SIG-M5 (cell line): ENCODE measurements around the gene SAMD4B.
"Not testable (repeated sequence)": the region's sequence is repeated elsewhere in the genome, so short reads cannot be mapped to it uniquely, and the experiment has no call there.

Experiments
- DNase-seq: peaks from one replicate; lab custom pipeline; 2025; lab: John Stamatoyannopoulos, UW

The SAMD4B gene

DNA sequence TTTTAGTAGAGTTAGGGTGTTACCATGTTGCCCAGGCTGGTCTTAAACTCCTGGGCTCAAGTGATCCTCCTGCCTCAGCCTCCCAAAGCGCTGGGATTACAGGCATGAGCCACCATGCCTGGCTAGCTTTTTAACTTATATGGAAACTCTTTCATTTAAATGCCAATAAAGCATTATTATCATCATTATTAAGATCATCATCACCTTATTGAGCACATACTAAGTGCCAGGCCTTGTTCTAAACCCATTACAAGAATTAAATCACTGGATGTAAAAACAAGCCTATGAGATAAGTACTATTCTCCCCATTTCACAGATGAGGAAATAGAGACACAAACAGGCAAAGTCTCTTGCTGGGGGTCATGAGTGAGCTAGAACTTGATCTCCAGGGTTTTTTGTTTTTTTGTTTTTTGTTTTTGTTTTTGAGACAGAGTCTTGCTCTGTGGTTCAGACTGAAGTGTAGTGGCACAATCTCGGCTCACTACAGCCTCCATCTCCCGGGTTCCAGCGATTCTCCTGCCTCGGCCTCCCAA lies 7.7 kb upstream of the SAMD4B start:
- DNase-seq: no peak

DNA sequence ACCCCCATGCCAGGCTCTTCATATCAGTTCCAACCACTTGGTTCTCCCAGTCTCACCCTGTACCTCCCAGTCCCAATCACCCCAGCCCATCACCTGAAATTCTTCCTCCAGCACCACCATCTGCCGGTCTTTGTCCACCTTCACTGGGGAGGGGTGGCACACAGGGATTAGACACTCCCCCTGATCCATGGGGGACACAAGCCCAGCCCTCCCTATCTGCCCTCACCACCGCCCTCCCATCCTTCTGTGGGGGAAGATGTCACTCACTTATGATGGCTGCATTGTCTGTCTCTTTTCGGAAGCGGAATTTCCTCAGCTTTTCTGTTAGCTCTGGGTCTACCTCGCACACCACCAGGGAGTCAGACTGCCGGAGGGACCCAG lies 7.1 kb upstream of the SAMD4B start:
- no peak for DNase-seq

DNA sequence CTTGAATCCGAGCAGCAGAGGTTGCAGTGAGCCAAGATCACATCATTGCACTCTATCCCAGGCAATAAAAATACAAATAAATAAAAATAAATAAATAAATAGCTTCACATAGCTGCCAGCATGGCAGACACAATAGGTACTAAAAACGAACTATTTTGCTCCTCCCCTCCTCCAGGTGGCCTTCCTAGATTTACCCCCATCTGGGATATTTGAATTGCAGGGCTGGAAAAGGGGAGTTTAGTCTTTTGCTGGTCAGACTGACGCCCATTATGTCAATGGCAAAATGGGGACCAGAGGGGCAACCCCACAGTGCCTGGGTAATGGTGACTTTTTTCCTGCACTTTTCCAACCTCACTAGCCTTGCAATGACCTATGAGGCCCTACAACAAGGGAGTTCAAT lies 5.7 kb upstream of the SAMD4B start:
- DNase-seq: no peak

DNA sequence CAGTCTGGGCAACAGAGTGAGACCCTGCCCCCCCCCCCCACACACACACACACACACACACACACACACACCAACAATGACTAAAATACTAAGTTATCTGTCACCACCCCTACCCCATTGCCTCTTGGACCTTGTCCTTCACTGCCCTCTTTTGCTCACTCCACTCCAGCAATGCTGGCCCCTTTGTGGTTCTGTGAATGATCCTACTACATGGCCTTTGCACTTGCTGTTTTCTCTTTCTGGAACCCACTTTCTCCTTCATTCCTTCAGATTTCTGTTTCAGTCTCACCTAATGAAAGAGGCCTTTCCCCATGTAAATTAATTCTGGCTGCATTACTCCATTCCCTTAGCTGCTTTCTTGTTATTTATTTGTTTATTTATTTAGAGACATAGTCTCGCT lies 2.5 kb upstream of the SAMD4B start:
- DNase-seq: no peak

DNA sequence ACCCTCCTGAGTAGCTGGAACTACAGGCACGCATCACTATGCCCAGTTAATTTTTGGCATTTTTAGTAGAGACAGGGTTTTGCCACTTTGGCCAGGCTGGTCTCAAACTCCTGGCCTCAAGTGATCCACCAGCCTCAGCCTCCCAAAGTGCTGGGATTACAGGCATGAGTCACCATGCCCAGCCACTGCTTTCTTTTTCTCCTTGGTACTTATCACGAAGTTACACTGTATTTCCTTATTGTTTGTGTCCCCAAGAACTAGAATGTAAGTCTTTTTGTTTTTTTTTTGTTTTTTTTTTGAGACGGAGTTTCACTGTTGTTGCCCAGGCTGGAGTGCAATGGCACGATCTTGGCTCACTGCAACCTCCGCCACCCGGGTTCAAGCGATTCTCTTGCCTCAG lies 2.1 kb upstream of the SAMD4B start:
- DNase-seq: not testable (repeated sequence)

DNA sequence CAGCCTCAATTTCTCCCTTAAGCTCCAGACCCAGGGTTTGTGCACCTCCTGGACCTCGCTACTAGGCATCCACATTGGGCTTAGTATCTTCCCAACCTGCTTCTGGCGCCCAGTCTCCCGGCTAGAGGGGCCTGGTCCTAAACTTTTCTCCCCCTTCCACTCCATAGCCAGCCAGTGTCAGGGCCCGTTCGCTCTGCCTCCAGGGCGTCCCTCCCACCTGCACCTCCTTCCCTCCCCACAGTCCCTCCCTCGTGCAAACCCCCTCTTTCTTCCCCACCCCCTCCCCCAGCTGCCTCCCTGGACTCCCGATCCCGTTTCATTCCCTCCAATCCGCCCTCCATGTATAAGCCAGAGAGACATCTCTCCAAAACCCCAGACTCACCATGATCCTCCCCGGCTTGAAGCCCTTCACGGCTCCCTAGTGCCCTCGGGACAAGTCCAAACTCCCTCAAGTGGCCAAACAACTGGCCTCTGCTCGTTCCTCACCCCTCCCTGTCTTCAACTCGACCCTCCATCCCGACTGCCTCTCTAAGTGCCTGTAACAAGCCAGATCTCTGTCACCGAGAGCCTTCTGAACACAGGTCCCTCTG lies 997 bp upstream of the SAMD4B start:
- DNase-seq: no peak

DNA sequence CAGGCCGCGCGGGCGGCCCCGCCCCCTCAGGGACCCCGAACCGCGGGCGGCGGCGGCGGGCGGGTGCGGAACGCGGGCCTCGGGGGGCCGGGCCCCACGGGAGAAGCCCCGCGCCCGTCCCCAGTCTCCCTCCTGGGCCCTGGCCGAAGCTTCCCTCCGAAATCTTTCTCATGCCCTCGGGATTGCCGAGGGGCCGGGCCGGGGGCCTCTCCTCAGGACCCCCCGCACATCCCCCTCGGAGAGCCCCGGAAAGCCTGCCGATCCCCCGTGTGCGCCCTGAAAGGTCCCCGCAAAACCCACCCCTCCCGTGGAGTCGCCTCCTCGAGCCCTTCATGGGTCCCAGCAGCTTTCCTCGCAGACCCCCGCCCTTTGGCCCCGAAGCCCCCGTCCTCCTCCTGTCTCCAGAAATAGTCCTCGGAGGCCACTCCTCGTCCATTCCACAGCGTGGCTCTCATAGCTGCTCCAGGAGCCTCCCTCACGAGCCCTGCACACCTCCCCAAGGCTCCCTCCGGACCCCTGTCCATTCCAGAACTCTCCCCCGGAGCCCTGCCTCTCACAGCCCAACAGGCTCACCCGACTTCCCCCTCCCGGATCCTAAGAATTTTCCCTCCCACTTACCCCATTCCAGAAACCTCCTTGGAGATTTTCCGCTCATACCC lies 555 bp downstream of the SAMD4B start:
- no peak for DNase-seq

DNA sequence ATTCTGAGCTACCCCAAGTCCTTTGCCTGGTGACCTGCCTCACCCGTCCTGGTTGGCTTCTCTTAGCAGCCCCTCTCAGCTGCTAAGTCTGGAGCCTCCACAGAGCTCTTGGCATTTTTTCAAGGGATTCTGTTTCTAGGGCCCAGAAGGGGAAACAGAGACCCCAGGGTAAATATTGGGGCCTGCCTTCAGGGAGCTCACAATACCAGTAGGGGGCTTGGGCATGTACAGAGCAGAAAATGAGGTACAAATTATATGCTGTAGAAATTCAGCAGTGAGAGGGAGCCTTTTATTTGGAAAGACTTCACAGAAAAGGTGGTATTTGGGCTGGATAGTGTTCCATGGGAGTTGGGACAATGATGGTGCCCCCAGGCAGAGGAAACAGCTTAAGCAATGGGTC lies 3.7 kb downstream of the SAMD4B start:
- DNase-seq: no peak

DNA sequence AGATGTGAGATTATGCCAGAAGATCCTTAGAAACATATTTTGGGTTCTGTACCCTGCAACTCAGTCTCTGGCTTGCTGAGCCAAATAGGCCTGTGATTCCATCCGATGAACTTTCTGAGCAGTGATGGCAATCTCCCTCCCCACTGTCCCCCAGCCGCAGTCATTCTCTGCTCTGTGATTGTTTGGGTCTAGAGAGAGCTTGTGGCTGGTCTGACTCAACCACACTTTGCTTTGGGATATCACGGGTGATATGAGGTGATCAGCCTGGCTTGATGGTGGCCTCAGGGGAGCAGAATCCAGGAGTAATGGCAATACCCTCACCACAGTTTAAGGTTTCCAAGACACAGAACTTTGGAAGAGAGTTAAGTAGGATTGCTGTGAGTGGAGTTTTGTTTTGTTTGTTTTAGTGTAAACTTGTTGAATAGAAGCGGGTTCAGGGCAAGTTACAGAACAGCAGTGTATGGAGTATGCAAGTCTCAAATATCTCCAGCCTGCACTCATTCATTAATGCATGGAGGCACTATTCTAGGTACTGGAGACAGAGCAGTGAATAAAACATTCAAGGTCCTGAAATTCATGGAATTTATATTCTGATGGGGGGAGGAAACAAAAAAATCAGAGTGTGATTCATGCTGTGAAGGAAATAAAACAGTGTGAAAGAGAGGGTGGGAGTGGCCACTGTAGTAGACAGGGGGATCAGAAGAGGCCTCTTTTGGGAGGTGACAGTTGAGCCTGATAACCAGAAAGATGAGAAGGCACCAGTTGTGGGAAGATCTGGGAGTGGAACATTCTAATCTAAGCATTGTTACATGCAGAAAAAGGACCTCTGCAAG lies 5.3 kb downstream of the SAMD4B start:
- no peak for DNase-seq

DNA sequence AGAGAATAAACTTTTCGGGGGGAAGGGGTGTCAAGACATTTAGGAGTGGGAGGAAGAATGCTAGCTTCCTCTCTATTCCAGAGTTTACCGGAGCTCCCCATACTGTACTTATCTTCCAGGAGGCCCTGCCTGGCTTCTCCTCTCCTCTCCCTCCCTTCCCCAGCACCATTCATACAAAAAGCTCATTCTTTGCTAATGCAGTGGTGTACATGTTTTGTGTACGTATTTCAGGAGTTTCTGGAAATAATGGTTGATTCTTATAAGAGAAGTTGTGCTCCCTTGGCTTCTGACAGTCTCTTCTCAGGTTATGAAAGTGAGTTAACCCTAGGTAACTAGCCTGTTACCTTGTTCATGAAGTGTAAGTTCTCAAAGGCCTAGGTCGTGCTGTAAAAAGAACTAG lies 7.1 kb downstream of the SAMD4B start:
- no peak for DNase-seq

DNA sequence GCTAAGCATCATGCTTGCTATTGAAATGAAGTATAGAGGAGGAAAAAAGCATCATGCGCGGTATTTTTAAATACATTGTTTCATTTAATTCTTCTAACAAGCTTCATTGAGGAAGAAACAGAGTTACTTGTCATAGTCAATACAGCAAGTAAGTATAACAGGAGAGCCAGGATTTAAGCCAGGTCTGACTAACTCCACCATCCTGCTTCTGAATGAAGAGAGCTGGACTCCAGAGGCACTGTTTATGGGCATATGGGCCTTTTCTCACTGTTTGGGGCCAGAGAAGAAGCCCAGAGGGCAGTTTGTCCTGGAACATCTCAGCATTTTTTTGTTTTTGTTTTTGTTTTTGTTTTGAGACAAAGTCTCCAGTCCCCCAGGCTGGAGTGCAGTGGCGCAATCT lies 7.9 kb downstream of the SAMD4B start:
- DNase-seq: no peak

DNA sequence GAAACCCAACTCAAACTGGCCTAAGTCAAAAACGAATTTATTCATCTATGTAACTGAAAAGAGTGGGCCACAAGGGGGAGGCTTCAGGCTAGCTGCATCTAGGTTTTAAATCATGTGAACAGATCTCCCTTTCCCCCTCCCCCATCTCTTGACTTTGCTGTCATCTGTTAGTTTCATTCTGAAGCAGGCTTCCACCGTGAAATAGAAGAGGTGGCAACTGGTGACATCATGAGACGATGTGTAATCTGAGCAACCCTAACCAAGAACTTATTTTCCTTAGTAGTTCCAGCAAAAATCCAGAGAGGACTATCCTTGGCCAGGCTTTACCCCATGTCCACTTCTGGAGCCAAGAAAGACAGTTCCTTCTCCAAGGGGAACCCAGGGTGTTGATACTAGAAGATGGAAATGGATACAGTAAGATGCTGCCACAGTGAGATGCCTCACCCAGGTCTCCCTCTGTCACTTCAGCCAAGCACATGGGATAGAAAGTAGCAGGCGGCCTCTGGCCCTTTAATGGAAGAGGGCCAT lies 9.4 kb downstream of the SAMD4B start:
- no peak for DNase-seq

DNA sequence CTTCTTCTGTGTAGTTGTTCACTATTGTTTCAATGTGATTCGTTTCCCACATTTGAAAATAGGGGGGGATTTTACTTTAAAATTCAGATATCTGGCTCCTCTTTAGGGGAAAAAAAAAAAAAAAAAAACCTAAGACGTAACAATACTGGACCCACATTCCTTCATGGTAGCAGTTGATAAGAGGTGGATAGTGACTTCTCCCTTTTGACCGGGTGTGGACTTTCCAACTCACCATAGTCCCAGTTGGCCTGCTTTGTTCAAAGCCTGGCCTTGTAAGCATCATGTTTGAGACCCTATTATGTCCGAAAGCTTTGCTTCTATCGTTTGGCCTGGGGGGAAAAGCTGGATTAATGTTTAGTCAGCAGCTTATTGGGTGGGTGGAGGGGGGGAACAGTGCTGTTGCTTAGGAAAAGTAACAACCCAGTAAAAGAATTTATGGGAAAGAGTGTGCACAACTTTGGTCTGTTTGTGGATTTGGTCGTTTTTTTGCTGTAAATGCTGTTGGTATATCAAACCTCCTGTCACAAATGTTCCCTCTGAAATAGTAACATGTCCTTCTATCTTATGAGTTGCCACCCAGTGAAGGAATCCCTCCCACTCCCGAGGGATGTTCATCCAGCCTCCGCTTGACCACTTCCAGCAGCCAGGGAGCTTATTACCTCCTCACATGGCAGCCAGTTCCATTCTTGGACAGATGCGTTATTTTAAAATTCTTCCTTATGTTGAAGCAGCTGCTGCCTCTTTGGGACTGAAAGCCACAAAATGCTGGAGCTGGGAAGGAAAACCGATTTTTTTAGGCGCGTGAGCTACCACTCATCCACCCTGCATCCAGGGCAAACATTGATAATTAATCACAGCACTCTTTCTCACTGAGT lies 10.4 kb downstream of the SAMD4B start:
- no peak for DNase-seq

DNA sequence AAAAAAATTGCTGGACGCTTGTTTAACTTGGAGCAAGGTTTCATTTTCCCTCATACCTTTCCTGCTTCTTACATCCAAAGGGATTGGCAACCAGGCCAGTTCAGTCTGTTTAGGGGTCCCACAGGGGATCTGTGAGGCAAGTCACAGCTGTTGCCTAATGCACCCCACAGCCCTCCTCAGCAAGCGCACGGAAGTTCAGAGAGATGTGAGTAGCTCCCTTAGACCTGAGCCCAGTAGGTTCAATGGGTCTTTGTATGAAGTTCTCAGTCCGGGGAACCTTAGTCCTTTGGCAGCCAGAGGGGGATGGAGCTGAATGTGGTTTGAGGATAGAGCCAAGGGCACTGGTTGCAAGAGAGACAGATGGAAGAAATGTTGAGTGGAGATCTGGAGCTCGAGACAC lies 13.0 kb downstream of the SAMD4B start:
- no peak for DNase-seq

DNA sequence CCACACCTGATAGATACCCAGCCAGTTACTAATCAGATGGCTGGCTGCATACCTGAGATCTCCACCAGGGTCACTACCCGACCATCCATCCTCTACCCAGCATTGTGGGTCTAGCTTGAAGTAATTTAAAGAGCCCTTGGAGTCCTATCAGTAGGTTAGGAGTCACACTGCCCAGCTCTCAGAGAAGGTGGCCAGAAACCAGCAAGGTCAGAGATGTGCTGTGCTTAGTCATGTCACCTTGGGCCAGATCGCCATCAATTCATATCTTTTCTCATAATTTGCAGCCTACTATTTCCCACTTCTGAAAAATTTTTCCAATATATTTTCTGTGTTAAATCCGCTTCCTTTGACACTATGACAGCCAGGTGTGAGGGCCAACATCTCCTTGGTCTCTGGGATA lies 13.9 kb downstream of the SAMD4B start:
- no peak for DNase-seq

DNA sequence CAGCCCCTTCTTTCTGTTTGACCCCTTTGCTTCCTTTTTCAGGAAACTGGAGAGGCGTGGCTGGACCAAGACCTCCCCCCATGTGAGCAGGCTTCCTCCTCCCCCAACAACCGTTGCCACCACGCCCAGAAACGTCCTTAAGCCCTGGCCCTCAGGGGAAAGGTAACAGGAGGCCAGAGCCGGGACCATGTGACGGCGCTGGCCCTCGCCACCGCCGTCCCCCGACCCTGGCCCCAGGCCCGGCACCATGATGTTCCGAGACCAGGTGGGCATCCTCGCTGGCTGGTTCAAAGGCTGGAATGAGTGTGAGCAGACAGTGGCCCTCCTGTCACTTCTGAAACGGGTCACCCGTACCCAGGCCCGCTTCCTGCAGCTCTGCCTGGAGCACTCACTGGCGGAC lies 14.4 kb downstream of the SAMD4B start:
- DNase-seq: no peak

DNA sequence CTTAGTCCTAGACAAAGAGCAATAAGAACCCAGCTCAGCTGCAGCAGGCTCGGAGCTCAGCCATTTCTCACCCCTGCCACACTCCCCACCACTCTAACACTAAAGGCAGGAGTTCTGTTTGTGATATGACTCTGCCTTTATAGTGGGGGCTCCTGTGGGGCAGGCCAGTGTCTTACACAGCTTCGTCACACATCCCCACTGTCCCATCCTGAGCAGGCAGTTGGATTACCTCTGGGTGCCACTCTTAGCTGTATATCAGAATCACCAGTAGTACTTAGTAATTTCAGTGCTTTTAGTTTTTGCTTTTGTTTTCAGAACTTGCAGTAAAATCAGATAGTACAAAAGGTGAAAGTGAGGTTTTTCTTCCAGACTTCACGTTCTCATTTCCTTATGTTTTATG lies 16.8 kb downstream of the SAMD4B start:
- DNase-seq: no peak

DNA sequence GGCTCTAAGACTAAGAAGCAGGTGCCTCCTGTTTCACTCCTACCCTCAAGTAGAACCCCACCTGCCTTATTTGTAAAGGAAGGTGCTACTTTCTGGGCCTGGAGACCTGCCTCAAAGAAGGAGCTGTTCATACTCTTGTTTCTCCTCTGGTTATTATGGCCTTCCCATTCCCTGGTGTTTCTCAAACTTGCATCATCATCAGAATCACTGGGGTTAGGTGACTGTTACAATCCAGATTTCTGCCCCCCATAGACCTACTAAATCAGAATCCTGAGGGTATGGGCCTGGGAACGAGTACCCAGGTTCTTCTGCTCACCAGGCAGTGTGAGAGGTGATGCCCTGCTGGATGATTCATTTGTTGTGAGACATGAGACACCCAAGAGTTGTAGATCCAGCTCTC lies 18.4 kb downstream of the SAMD4B start:
- no peak for DNase-seq

DNA sequence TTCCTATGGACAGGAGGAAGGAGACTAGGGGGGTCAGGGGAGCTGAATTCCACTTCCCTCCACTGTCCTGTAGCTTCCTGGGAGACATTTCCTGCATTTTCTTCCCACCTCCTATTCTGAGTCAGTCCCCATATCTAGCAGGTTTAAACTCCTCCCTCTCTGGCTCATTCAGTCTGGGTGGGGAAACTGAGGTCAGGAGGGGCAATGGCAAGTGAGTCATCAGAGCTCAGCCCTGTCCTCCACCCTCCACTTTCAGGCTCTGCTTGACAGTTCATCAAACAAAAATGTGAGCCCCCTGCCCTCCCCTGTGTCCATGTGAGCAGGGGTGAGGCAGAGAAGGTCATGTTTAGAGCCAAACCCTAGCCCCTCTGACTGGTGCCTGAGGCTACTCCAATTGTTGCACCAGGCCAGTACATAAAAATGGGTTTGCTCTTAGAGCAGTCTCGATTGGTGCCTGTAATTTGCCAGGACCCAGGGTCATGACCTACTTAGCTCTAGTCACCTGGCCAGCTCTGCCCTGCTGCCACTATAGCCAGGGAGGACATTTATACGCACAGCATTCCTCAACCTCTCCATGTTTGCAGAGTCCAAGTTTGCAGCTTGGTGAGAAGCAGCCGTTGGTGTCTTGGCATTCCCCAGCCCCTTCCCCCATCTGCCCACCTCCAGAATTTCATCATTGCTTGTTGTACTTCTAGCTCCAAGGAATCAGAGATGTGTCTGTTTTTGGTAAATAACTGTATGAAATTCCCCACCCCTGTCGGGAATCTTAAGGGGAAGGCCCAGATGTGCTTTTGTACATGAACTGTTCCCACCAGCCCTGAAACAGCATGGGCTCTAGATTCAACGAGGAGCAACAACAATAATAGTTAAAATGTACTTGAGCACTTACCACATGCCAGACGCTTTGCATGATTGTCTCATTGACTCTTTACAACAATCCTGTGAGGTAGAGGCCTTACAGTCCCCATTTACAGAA lies 20.7 kb downstream of the SAMD4B start:
- no peak for DNase-seq

DNA sequence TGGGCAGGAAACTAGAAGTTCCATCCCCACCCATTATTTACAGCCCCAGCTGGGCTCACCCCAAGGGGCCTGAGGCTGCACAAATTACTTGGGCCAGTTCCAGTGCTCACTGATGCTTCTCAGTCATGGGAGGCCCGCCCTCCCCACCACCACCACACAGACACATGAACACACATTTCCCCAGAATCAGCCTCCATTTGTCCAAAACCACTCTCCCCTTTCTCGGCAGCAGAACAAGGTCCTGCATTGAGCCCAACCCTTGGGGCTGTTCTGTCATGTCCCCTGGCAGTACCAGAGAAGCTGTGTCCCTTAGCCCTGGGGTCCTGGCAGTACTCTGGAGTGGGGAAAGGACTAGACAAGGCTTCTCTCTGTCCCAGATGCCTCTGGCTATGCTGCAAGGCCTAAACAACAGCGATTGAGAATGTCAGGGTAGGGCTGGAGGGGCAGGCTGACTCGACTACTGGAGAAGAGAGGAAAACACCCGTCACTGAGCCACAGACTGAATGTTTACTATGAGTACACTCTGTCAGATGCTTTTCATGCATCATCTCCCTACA lies 21.8 kb downstream of the SAMD4B start:
- no peak for DNase-seq
